Activated T-cell treated with anti-CD3 and anti-CD28 coated beads for 1 hour (primary cell): ENCODE data around the gene ARGLU1.

Source experiments
- DNase-seq: peaks from one replicate; pipeline ENCODE4 v3.0.0-alpha.2; 2020; ENCODE audit warnings: low read depth

ARGLU1 gene

GRCh38 chr13:106524108-106524507 is 43.8 kb downstream of the ARGLU1 start:
- DNase-seq = no peak

- no peak for DNase-seq
Observed at GRCh38 chr13:106523576-106523975, 44.4 kb downstream of the ARGLU1 start.

- no peak for DNase-seq
Observed at GRCh38 chr13:106522898-106523525, 44.9 kb downstream of the ARGLU1 start.

GRCh38 chr13:106522112-106522705 is 45.7 kb downstream of the ARGLU1 start:
- no peak for DNase-seq

- no peak for DNase-seq
Observed at GRCh38 chr13:106521095-106521799, 46.7 kb downstream of the ARGLU1 start.

GRCh38 chr13:106520251-106521054 is 47.5 kb downstream of the ARGLU1 start:
- no peak for DNase-seq

- no peak for DNase-seq
Observed at GRCh38 chr13:106518512-106518911, 49.4 kb downstream of the ARGLU1 start.

- DNase-seq = no peak
Observed at GRCh38 chr13:106517109-106517847, 50.7 kb downstream of the ARGLU1 start.

- no peak for DNase-seq
Observed at GRCh38 chr13:106515635-106516254, 52.2 kb downstream of the ARGLU1 start.

GRCh38 chr13:106514928-106515634 is 52.9 kb downstream of the ARGLU1 start:
- DNase-seq = no peak

- no peak for DNase-seq
Observed at GRCh38 chr13:106513025-106513983, 54.6 kb downstream of the ARGLU1 start.

GRCh38 chr13:106507560-106508274 is 60.2 kb downstream of the ARGLU1 start:
- no peak for DNase-seq

- DNase-seq = no peak
Observed at GRCh38 chr13:106506286-106506685, 61.7 kb downstream of the ARGLU1 start.

GRCh38 chr13:106505732-106506131 is 62.2 kb downstream of the ARGLU1 start:
- DNase-seq = no peak

GRCh38 chr13:106505295-106505694 is 62.6 kb downstream of the ARGLU1 start:
- DNase-seq = no peak

GRCh38 chr13:106503730-106504453 is 64.0 kb downstream of the ARGLU1 start:
- DNase-seq = no peak

- no peak for DNase-seq
Observed at GRCh38 chr13:106503272-106503671, 64.7 kb downstream of the ARGLU1 start.

- DNase-seq = no peak
Observed at GRCh38 chr13:106500445-106500844, 67.5 kb downstream of the ARGLU1 start.
